ENCODE data around the gene ZYG11A.

Gene ZYG11A

GRCh38 chr1:52915211-52915854, 72.8 kb downstream of the ZYG11A start:
- H3K9me3 ChIP-seq (ENCODE audit: control insufficient read depth, low read length), result no peaks in the 10 kb centered on the region
- H3K4me1 ChIP-seq (ENCODE audit: control insufficient read depth, insufficient read depth, low read length, poor library complexity, severe bottlenecking), result no peaks in the 10 kb centered on the region
- H3K27me3 ChIP-seq (replicated peaks; ENCODE audit: control insufficient read depth, insufficient read depth, low read length, poor library complexity, severe bottlenecking), result no peaks in the 10 kb centered on the region
- H3K27ac ChIP-seq (ENCODE audit: insufficient read depth, low read length, poor library complexity, severe bottlenecking), result no peak overlapping the region
- H3K4me3 ChIP-seq (ENCODE audit: insufficient read depth, low read depth, low read length, poor library complexity, severe bottlenecking), result no peak overlapping the region
- H3K36me3 ChIP-seq (ENCODE audit: control insufficient read depth, insufficient read depth, low read length), result peaks cover 10% of the 10 kb centered on the region
- DNase-seq, result no peak

- Histone ChIP-seq H3K4me1 (ENCODE audit: control insufficient read depth, insufficient read depth, low read length, poor library complexity, severe bottlenecking) (peaks cover under 1% of the 10 kb centered on the region), H3K4me3 (ENCODE audit: insufficient read depth, low read depth, low read length, poor library complexity, severe bottlenecking) (no peak overlapping the region), H3K27me3 (replicated peaks; ENCODE audit: control insufficient read depth, insufficient read depth, low read length, poor library complexity, severe bottlenecking) (no peaks in the 10 kb centered on the region), H3K27ac (ENCODE audit: insufficient read depth, low read length, poor library complexity, severe bottlenecking) (no peak overlapping the region), H3K36me3 (ENCODE audit: control insufficient read depth, insufficient read depth, low read length) (peaks cover 10% of the 10 kb centered on the region), H3K9me3 (ENCODE audit: control insufficient read depth, low read length) (no peaks in the 10 kb centered on the region)
- DNase-seq, result no peak
Observed at GRCh38 chr1:52915855-52916220, 73.3 kb downstream of the ZYG11A start.

GRCh38 chr1:52916241-52916975, 73.8 kb downstream of the ZYG11A start:
- Histone ChIP-seq H3K27ac (ENCODE audit: insufficient read depth, low read length, poor library complexity, severe bottlenecking) (no peak overlapping the region), H3K9me3 (ENCODE audit: control insufficient read depth, low read length) (no peaks in the 10 kb centered on the region), H3K36me3 (ENCODE audit: control insufficient read depth, insufficient read depth, low read length) (peaks cover 10% of the 10 kb centered on the region), H3K4me1 (ENCODE audit: control insufficient read depth, insufficient read depth, low read length, poor library complexity, severe bottlenecking) (peaks cover 5% of the 10 kb centered on the region), H3K27me3 (replicated peaks; ENCODE audit: control insufficient read depth, insufficient read depth, low read length, poor library complexity, severe bottlenecking) (no peaks in the 10 kb centered on the region), H3K4me3 (ENCODE audit: insufficient read depth, low read depth, low read length, poor library complexity, severe bottlenecking) (no peak overlapping the region)
- no peak for DNase-seq

- no peak overlapping the region for H3K4me3 ChIP-seq (ENCODE audit: insufficient read depth, low read depth, low read length, poor library complexity, severe bottlenecking)
- H3K36me3 ChIP-seq (ENCODE audit: control insufficient read depth, insufficient read depth, low read length), result peaks cover 10% of the 10 kb centered on the region
- peaks cover 5% of the 10 kb centered on the region for H3K4me1 ChIP-seq (ENCODE audit: control insufficient read depth, insufficient read depth, low read length, poor library complexity, severe bottlenecking)
- DNase-seq, result no peak
- H3K27me3 ChIP-seq (replicated peaks; ENCODE audit: control insufficient read depth, insufficient read depth, low read length, poor library complexity, severe bottlenecking), result no peaks in the 10 kb centered on the region
- no peaks in the 10 kb centered on the region for H3K9me3 ChIP-seq (ENCODE audit: control insufficient read depth, low read length)
- no peak overlapping the region for H3K27ac ChIP-seq (ENCODE audit: insufficient read depth, low read length, poor library complexity, severe bottlenecking)
Observed at GRCh38 chr1:52917156-52917555, 74.6 kb downstream of the ZYG11A start.

GRCh38 chr1:52917581-52917980, 75.0 kb downstream of the ZYG11A start:
- H3K36me3 ChIP-seq (ENCODE audit: control insufficient read depth, insufficient read depth, low read length), result peaks cover 10% of the 10 kb centered on the region
- DNase-seq, result no peak
- no peaks in the 10 kb centered on the region for H3K27me3 ChIP-seq (replicated peaks; ENCODE audit: control insufficient read depth, insufficient read depth, low read length, poor library complexity, severe bottlenecking)
- H3K9me3 ChIP-seq (ENCODE audit: control insufficient read depth, low read length), result no peaks in the 10 kb centered on the region
- peaks cover 5% of the 10 kb centered on the region for H3K4me1 ChIP-seq (ENCODE audit: control insufficient read depth, insufficient read depth, low read length, poor library complexity, severe bottlenecking)
- H3K27ac ChIP-seq (ENCODE audit: insufficient read depth, low read length, poor library complexity, severe bottlenecking), result no peak overlapping the region
- H3K4me3 ChIP-seq (ENCODE audit: insufficient read depth, low read depth, low read length, poor library complexity, severe bottlenecking), result no peak overlapping the region

GRCh38 chr1:52918201-52918600, 75.6 kb downstream of the ZYG11A start:
- Histone ChIP-seq H3K4me1 (ENCODE audit: control insufficient read depth, insufficient read depth, low read length, poor library complexity, severe bottlenecking) (peaks cover 5% of the 10 kb centered on the region), H3K9me3 (ENCODE audit: control insufficient read depth, low read length) (no peaks in the 10 kb centered on the region), H3K27me3 (replicated peaks; ENCODE audit: control insufficient read depth, insufficient read depth, low read length, poor library complexity, severe bottlenecking) (no peaks in the 10 kb centered on the region), H3K27ac (ENCODE audit: insufficient read depth, low read length, poor library complexity, severe bottlenecking) (no peak overlapping the region), H3K36me3 (ENCODE audit: control insufficient read depth, insufficient read depth, low read length) (peaks cover 5% of the 10 kb centered on the region), H3K4me3 (ENCODE audit: insufficient read depth, low read depth, low read length, poor library complexity, severe bottlenecking) (no peak overlapping the region)
- DNase-seq, result no peak

- H3K27me3 ChIP-seq (replicated peaks; ENCODE audit: control insufficient read depth, insufficient read depth, low read length, poor library complexity, severe bottlenecking), result no peaks in the 10 kb centered on the region
- H3K36me3 ChIP-seq (ENCODE audit: control insufficient read depth, insufficient read depth, low read length), result no peaks in the 10 kb centered on the region
- no peak for DNase-seq
- H3K4me3 ChIP-seq (ENCODE audit: insufficient read depth, low read depth, low read length, poor library complexity, severe bottlenecking), result no peak overlapping the region
- peaks cover 5% of the 10 kb centered on the region for H3K4me1 ChIP-seq (ENCODE audit: control insufficient read depth, insufficient read depth, low read length, poor library complexity, severe bottlenecking)
- no peak overlapping the region for H3K27ac ChIP-seq (ENCODE audit: insufficient read depth, low read length, poor library complexity, severe bottlenecking)
- no peaks in the 10 kb centered on the region for H3K9me3 ChIP-seq (ENCODE audit: control insufficient read depth, low read length)
Observed at GRCh38 chr1:52919051-52919722, 76.6 kb downstream of the ZYG11A start.

GRCh38 chr1:52919723-52920483, 77.3 kb downstream of the ZYG11A start:
- Histone ChIP-seq H3K4me3 (ENCODE audit: insufficient read depth, low read depth, low read length, poor library complexity, severe bottlenecking) (no peak overlapping the region), H3K4me1 (ENCODE audit: control insufficient read depth, insufficient read depth, low read length, poor library complexity, severe bottlenecking) (peaks cover 5% of the 10 kb centered on the region), H3K27me3 (replicated peaks; ENCODE audit: control insufficient read depth, insufficient read depth, low read length, poor library complexity, severe bottlenecking) (no peaks in the 10 kb centered on the region), H3K36me3 (ENCODE audit: control insufficient read depth, insufficient read depth, low read length) (no peaks in the 10 kb centered on the region), H3K9me3 (ENCODE audit: control insufficient read depth, low read length) (no peaks in the 10 kb centered on the region), H3K27ac (ENCODE audit: insufficient read depth, low read length, poor library complexity, severe bottlenecking) (no peak overlapping the region)
- DNase-seq, result no peak

GRCh38 chr1:52920791-52921291, 78.3 kb downstream of the ZYG11A start:
- no peaks in the 10 kb centered on the region for H3K9me3 ChIP-seq (ENCODE audit: control insufficient read depth, low read length)
- peak overlapping the region; percentile 58 for H3K27ac ChIP-seq (ENCODE audit: insufficient read depth, low read length, poor library complexity, severe bottlenecking)
- H3K36me3 ChIP-seq (ENCODE audit: control insufficient read depth, insufficient read depth, low read length), result no peaks in the 10 kb centered on the region
- DNase-seq, result no peak
- H3K4me1 ChIP-seq (ENCODE audit: control insufficient read depth, insufficient read depth, low read length, poor library complexity, severe bottlenecking), result peaks cover 5% of the 10 kb centered on the region
- H3K4me3 ChIP-seq (ENCODE audit: insufficient read depth, low read depth, low read length, poor library complexity, severe bottlenecking), result peak overlapping the region; percentile 52
- H3K27me3 ChIP-seq (replicated peaks; ENCODE audit: control insufficient read depth, insufficient read depth, low read length, poor library complexity, severe bottlenecking), result no peaks in the 10 kb centered on the region
